ENCODE data around the gene KSR2.

GRCh38 chr12:117853600-117853999, 115.2 kb downstream of the KSR2 start:
- TF ChIP-seq POLR2AphosphoS5 (IDR thresholded peaks at IDR 0.05) (peak in 1 of 3 donors; percentile 10), POLR2A (IDR thresholded peaks at IDR 0.05) (no peak), EP300 (IDR thresholded peaks at IDR 0.05; ENCODE audit: low read depth) (no peak)
- TF ChIP-seq, protein P1, sequence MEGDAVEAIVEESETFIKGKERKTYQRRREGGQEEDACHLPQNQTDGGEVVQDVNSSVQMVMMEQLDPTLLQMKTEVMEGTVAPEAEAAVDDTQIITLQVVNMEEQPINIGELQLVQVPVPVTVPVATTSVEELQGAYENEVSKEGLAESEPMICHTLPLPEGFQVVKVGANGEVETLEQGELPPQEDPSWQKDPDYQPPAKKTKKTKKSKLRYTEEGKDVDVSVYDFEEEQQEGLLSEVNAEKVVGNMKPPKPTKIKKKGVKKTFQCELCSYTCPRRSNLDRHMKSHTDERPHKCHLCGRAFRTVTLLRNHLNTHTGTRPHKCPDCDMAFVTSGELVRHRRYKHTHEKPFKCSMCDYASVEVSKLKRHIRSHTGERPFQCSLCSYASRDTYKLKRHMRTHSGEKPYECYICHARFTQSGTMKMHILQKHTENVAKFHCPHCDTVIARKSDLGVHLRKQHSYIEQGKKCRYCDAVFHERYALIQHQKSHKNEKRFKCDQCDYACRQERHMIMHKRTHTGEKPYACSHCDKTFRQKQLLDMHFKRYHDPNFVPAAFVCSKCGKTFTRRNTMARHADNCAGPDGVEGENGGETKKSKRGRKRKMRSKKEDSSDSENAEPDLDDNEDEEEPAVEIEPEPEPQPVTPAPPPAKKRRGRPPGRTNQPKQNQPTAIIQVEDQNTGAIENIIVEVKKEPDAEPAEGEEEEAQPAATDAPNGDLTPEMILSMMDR (IDR thresholded peaks at IDR 0.05) = no peak
